NCI-H82 (cell line): ENCODE data around the gene TMC7.

Source experiments
- DNase-seq: peaks from one replicate; lab custom pipeline; 2025; lab: John Stamatoyannopoulos, UW

TMC7 gene

DNA sequence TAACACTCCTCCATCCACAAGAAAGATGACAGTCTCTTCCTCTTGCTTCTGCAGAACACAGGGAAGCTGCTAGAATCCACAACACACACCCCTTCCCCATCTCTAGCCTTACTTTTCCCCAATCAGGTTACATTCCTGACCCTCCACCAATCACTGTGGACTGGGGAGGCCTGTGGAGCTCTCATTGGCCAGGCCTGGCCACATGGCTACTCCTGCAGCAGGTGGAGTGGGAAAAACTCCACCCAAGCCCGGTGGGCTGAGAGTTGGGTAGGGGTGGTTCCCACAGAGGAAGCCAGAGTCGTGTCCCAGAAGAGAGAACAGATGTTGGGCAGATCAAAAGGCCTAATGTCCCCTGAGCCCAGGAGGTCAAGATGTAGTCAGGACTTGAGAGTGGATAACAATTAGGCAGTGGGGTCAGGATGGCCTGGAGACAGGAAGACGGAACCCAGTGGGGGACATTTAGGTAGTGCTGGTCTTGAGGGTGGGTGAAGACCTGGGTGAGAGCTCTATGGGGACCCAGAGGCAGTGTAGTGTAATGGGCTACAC lies 105.7 kb downstream of the TMC7 start:
- DNase-seq, result no peak

DNA sequence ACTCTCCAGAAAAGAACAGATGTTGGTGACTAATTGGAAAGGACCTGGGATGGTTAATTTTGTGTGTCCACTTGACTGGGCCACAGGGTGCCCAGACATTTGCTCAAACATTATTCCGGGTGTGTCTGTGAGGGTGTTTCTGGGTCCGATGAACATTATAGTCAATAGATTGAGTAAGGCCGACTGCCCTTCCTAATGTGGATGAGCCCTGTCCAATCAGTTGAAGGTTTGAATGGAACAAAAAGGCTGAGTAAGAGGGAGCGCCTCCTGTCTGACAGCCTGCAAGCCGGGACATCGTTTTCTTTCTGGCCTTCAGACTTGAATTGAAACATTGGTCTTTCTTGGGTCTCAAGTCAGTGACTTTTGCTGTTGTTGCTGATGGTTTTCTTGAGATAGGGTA lies 107.2 kb downstream of the TMC7 start:
- no peak for DNase-seq

DNA sequence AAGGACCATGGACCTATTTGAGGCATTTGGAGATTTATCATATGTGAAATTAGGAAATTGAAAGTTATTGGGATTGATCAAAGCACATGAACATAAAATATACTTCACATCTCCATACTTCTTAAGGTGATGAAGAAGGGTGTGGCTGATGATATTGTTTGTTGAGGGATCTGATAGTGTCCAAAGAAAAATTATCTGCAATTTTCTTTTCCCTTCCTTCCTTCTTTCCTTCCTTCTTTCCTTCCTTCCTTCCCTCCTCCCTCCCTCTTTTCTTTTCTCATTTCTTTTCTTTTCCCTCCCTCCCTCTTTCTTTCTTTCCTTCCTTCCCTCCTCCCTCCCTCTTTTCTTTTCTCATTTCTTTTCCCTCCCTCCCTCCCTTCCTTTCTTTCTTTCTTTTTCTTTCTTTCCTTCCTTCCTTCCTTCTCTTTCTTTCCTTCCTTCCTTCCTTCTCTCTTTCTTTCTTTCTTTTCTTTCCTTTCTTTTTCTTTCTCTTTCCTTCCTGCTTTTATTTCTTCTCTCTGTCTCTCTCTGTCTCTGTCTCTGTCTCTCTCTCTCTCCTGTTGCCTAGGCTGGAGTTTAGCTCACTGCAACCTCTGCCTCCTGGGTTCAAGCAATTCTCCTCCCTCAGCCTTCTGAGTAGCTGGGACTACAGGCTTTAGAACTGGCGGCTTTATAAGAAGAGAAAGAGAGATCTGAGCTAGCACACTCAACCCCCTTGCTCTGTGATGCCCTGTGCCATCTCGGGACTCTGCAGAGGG lies 109.1 kb downstream of the TMC7 start:
- no peak for DNase-seq

DNA sequence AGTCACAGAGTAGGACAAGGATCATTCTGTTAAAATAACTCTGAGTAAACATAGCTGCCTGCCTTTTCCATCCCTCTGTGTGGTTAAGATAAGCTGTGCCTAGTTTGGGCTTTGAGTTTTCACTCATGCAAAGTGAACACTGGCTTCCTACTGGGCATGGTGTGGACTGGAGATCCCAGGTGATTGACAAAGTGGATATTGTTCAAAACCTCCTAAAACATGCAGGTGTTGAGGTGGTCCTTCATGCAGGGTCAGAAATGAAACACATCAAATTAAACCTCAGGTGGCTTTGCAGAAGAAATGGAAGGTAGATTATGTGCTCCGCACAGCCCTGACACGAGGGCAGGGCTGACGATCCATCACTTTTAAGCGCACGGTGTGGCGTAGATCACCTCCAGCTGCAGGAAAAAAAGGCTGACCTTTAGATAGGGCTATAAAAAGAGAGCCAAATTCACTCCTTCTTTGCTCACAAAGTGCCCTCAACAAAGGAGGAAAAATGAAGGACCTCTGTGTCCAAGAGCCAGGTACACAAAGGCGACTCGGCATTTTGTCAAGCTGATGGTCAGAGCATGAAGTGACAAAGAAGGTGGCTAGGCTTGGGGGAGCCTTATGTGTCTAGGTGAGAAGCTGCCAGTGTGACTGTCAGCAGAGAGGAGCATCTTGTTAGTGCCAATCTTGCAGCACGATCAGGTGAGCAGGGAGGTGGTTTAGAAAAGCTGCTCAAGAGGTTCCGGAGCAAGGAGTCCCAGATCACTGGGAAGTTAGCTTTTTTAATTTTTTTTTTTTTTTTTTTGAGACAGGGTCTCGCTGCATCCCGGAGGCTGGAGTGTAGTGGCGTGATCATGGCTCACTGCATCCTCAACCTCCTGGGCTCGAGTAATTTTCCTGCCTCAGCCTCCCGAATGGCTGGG lies 110.2 kb downstream of the TMC7 start:
- DNase-seq, result no peak

DNA sequence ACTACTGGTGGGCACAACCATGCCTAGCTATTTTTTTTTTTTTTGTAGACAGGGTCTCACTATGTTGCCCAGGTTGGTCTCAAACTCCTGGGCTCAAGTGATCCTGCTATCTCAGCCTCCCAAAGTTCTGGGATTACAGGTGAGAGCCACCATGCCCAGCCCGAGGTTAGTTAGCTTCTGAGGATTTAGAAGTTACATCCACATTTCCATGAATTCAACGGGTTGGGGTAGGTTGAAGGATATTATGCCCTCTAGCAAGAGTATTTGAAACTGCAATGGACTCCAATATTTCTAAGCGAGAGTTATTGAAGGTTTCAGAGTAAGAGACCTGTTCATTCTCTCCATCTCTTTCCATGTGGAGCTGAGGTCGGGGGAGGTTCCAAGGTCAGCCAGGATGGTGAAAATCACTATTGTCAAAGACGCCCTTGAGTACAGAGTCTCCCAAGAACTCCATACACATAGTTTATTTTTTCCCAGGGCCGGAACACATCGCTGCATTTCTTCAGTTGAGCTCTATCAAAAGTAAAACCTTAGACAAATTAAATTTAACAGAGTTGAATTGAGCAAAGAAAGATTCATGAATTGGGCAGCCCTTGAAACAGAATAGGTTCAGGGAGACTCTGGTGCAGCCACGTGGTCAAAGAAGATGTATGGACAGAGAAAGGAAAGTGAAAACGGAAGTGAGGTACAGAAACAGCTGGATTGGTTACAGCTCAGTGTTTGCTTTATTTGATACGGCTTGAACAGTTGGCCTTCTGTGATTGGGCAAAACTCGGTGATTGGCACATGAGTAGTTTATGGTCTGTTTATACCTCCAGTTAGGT lies 111.0 kb downstream of the TMC7 start:
- DNase-seq, result peak; percentile 13

DNA sequence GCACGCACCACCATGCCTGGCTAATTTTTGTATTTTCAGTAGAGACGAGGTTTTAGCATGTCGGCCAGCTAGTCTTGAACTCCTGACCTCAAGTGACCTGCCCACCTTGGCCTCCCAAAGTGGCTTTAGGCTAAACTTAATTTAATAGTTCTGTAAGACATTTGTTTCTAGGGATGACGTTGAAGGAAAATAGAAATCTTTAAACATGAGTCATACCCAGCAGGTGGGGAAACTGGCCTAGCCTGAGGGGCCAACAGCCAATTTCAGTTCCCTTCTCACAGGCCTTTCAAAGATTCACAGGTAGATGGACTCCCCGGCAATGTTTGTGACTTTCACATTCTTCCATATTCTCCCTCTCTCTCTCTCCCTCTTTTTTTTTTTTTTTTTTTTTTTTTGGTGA lies 111.9 kb downstream of the TMC7 start:
- DNase-seq, result no peak

DNA sequence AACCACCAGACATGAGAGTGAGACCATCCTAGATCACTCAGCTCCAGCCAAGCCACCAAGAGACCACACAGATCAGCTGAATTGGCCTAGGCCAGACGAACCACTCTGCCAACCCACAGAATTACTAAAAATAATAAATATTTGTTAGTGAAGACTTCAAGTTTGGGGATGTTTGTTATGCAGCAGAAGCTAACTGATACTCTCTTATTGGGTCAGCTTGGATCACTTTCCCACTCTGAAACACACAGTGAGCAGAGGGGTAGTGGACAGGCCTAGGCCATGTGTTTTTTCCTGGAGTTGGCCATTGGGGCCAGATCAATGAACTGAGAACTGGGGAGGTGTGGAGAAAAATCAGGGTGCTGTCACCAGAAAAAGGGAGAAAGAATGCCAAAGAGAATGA lies 114.4 kb downstream of the TMC7 start:
- no peak for DNase-seq

DNA sequence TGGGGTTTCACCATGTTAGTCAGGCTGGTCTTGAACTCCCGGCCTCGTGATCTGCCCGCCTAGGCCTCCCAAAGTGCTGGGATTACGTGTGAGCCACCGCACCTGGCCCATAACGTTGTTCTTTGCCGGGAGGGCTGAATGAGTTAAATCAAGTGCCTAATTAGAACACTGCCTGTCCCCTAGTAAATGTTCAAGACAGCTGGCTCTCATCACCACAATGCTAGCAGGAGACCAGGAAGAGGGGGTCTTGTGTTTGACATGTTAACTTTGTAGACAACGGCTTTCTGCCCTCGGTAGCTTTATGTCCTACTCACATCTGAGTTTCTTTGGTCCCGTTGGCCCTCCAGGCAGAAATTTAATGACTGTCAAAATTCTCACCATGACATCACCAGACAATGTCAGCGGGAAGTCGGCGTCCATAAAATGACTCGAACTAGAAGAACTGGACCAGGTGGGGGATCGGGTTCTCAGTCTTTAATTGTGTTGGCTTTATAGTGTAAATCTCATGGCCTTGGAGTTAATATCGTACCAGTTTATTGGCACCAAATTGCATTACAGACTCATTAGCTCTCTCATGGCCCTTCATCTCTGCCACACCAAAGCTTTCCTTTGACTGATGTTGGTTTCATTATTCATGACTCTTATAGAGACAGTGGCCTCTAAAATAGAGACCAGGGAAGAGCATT lies 118.6 kb downstream of the TMC7 start:
- no peak for DNase-seq

DNA sequence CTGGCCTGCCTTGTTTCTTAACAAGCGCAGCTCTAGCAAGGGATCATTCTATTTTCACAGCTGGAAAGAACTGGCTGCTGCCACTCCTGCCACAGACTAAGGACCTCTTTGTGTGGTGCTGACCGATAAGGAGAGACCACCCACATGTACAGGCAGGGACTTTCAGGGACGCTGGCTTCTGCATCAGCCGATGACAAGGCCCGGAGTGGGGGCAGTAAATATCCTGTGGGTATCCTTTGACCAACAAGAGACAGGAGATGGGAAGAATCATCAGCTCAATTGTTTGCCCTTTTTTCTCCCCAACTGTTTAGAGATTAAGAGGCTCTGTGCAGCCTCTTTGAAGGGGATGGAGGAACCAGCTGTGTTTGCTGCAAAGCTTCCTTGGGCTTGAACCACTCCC lies 120.9 kb downstream of the TMC7 start:
- no peak for DNase-seq

DNA sequence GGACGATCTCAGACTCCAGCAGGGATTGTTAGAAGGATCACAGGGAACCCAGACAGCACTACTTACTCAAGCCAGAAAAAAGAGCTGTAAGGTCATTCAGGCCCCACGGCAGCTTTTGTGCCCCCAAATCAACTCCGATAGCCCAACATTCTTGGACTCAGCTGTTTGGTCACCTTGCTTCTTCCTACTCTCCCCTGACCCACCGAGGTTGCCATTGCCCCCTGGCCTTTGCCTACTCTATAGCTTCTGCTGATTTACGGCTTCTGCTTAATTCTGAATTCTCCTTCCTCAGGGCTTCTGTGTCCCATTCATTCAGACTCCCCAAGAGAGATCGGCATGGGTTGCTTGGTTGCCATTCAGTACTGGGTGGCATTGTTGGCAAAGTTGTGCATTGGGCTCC lies 121.4 kb downstream of the TMC7 start:
- no peak for DNase-seq

DNA sequence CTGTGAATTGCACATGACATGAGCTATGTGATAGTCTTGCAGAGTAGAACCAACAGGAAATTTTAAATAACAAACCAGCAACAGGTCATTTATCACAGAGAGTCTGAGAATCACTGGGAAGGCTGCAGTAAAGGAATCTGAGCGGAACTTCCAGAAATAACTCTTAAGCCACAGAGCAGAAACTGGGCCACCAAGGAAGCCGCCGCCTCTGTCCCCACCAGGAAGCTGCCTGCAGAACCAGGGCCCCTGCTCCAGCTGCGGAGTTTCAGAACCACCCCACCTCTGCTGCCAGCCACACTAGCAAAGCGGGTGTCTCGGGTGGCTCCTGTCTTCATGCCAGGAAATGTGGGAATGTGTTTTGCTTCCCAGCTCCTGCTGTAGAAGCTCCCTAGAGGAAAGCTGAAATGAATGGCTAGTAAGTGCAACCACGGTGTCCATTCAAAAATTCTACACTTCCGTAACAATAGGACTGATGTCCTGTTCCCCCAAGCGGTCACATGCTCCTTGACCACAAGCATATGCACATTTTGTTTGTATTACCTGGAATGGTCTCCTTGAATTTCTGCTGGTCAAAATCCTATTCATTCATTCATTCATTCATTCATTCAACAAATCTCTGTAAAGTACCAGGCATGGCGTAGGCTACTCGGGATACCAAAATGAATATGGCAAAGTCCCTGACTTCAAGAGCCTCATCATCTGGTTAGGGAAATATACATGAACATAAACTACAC lies 122.3 kb downstream of the TMC7 start:
- no peak for DNase-seq

DNA sequence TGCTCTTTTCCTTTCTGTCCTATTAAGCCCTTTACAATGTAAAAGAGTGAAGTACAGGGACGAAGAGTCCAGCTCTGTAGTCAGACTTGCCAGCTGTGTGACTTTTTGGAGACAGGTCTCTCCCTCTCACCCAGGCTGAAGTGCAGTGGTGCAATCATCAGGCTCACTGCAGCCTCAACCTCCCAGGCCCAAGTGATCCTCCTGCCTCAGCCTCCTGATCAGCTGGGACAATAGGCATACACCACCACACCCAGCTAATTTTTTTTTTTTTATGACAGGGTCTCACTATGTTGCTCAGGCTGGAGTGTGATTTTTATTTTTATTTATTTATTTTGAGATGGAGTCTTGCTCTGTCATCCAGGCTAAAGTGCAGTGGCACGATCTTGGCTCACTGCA lies 122.9 kb downstream of the TMC7 start:
- DNase-seq, result no peak

DNA sequence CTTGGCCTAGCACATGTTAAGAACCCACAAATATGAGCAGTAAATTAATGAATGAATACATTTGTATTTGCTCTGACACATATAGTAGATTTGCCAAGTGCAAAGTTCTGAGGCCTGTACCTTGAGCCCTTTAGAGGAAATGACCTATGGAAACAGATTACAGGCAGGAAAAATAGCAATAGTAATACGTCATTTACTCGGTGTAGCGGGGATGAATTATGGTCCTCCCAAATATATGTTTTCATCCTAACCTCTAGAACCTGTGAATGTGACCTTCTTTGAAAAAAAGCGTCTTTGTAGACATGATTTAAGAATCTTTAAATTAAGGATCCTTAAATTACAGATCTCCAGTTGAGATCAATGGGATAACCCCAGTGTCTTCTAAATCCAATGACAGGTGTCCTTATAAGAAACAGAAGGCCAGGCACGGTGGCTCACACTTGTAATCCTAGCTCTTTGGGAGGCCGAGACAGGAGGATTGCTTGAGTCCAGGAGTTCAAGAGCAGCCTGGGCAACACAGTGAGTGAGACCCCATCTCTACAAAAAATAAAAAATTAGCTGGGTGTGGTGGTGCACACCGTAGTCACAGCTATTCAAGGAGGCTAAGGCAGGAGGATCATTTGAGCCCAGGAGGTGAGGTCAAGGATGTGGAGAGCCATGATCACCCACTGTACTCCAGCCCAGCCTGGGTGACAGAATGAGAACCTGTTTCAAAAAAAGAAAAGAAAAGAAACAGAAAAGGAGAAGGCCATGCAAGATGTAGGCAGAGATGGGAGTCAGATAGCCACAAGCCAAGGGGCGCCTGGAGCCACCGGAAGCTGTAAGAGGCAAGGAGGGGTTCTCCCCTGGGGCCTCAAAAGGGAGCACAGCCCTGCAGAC lies 124.9 kb downstream of the TMC7 start:
- no peak for DNase-seq

DNA sequence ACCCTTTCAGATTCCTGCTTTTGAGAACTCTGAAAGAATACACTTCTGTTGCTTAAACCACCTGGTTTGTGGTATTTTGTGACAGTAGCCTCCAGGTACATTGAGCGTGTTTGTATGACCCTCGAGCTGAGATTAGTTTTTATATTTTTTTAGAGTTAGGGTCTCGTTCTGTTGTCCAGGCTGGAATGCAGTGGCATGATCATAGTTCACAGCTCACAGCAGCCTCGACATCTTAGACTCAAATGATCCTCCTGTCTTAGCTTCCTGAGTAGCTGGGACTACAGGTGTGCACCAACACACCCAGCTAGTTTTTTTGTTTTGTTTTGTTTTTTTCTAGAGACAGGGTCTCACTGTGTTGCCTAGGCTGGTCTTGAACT lies 125.5 kb downstream of the TMC7 start:
- no peak for DNase-seq

DNA sequence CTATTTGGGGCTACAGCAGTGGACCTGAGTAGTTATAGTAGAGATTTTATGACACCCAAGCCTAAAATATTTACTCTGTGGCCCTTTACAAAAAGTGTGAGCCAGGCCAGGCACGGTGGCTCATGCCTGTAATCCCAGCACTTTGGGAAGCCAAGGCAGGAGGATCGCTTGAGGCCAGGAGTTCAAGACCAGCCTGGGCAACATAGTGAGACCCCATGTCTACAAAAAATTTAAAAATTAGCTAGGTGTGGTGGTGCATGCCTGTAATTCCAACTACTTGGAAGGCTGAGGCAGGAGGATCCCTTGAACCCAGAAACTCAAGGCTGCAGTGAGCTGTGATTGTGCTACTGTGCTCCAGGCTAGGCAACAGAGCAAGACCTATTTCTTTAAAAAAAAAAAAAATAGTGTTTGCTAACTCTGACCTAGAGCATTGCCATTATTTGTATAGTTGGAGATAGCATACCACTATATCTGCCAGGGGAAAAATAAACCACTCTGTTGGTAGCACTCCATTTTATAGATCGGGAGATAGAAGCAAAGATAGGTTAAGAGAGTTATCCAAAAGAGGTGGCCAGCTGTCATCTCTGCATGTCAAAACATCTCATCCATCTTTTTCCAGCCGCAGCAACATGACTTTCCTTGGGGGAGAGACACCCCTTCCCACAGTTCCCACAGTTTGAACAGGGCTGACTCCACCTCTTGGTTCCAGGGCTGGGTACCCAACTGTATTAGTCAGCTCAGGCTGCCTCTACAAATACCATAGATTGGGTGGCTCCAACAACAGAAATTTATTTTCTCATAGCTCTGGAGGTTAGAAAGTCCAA lies 127.0 kb downstream of the TMC7 start:
- DNase-seq, result no peak

DNA sequence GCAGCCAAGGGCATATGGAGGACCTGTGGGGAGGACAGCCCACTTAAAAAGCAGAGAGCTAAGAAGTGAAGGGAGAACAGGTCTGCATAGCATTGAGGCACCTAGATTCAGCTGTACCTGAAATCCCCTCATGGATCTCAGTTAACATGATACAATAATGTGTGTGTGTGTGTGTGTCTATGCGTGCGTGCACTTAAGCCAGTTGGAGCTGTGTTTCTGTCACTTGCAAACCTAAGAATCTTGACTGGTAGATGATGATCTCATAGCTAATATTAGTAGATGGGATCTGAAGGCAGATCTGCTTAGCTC lies 128.3 kb downstream of the TMC7 start:
- no peak for DNase-seq
